ENCODE measurements around the gene BOC.

Gene BOC

DNA sequence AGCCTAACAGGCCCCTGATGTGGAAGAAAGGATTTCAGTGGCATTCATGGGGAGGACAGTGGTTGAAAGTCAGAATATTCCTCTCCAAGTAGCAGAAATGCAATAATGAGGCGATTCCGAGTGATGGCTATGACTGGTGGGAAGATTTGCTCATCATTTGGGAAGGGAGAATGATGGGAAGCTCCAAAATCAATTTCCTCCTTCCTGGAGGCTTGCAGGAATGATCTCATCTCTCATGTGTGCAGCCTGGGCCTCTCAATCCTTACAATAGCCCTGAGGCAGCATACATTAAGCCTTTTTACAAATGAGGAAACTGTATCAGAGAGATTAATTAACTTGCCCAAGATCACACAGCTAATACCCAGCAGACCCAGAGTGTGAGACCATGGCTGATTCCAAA is 58.7 kb downstream of the BOC start:
- Mint-ChIP-seq H3K36me3 (no peaks in the 10 kb centered on the region), H3K4me3 (no peak overlapping the region), H3K27ac (no peak overlapping the region), H3K27me3 (peaks cover 9 to 12% of the 10 kb centered on the region in 2 donors), H3K9me3 (no peaks in the 10 kb centered on the region), H3K4me1 (no peaks in the 10 kb centered on the region)
- no peak for DNase-seq
- ATAC-seq (replicated peaks), result no peak

- ATAC-seq (replicated peaks) (no peak), DNase-seq (no peak)
- no peaks in the 10 kb centered on the region for H3K36me3 Mint-ChIP-seq
- H3K4me3 Mint-ChIP-seq, result no peak overlapping the region
- H3K27ac Mint-ChIP-seq, result no peak overlapping the region
- peaks cover 3 to 4% of the 10 kb centered on the region in 2 donors for H3K4me1 Mint-ChIP-seq
- peaks cover 9 to 12% of the 10 kb centered on the region in 2 donors for H3K27me3 Mint-ChIP-seq
- H3K9me3 Mint-ChIP-seq, result no peaks in the 10 kb centered on the region
Observed at GRCh38 chr3:113270786-113271185, 59.4 kb downstream of the BOC start.

GRCh38 chr3:113271189-113271588 is 59.8 kb downstream of the BOC start:
- H3K27ac Mint-ChIP-seq, result no peak overlapping the region
- H3K36me3 Mint-ChIP-seq, result no peaks in the 10 kb centered on the region
- peaks cover 7 to 9% of the 10 kb centered on the region in 2 donors for H3K4me1 Mint-ChIP-seq
- ATAC-seq (replicated peaks) (no peak), DNase-seq (no peak)
- no peak overlapping the region for H3K4me3 Mint-ChIP-seq
- H3K9me3 Mint-ChIP-seq, result no peaks in the 10 kb centered on the region
- H3K27me3 Mint-ChIP-seq, result peaks cover 9 to 12% of the 10 kb centered on the region in 2 donors

DNA sequence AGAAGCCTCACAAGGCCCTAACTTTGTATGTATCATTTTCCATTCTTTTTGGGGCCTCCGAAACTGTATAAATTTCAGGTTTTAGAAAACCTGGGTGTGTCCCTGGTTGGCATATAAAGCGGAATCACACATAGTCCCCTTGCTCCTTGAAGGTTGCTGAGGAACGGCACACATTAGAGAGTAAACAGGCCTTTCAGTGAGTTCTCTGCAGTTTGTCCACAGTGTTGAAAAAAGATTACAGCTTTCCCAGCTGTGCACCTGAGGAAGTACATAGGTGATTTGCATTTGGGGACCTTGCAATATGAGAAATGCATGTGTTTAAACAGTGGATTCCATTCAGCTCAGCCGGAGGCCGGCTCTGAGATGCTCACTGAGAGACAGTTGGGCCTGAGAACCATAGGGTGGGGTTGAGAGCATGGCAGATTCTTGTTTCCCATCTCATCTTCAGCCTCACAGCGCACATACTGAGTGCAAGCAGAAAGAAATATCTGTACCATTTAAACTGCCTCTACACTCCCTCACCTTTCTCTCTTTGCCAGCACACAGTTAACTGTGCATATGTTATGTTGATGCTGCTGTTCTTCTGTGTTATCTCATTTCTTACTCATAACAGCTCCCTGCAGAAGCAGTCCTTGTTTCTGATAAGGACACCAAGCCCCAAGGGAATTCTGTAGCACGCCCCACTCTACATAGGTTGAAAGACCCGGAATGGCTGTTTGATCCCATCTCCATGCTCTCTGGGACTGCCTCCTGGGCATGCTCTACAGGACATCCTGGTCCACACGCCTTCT is 60.4 kb downstream of the BOC start:
- Mint-ChIP-seq H3K27me3 (peaks cover 9 to 12% of the 10 kb centered on the region in 2 donors), H3K36me3 (no peaks in the 10 kb centered on the region), H3K9me3 (no peaks in the 10 kb centered on the region), H3K4me3 (no peak overlapping the region), H3K4me1 (peaks cover 10 to 15% of the 10 kb centered on the region in 2 donors), H3K27ac (no peak overlapping the region)
- ATAC-seq (replicated peaks) (no peak), DNase-seq (no peak)

GRCh38 chr3:113272385-113272779 is 61.0 kb downstream of the BOC start:
- Mint-ChIP-seq H3K36me3 (no peaks in the 10 kb centered on the region), H3K27me3 (peaks cover 9 to 12% of the 10 kb centered on the region in 2 donors), H3K27ac (no peak overlapping the region), H3K4me1 (peaks cover 16 to 20% of the 10 kb centered on the region in 2 donors), H3K4me3 (no peak overlapping the region), H3K9me3 (no peaks in the 10 kb centered on the region)
- no peak for DNase-seq
- no peak for ATAC-seq (replicated peaks)

DNA sequence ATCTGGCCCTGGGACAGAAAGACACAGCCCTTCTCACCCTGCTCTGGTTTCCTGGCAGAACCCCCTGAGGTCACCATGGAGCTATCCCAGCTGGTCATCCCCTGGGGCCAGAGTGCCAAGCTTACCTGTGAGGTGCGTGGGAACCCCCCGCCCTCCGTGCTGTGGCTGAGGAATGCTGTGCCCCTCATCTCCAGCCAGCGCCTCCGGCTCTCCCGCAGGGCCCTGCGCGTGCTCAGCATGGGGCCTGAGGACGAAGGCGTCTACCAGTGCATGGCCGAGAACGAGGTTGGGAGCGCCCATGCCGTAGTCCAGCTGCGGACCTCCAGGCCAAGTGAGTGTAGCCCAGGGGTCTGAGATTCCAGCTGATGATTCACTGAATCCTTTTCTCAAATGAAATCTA is 61.7 kb downstream of the BOC start:
- peaks cover 6 to 7% of the 10 kb centered on the region in 2 donors for H3K27me3 Mint-ChIP-seq
- H3K4me3 Mint-ChIP-seq, result no peak overlapping the region
- no peaks in the 10 kb centered on the region for H3K36me3 Mint-ChIP-seq
- peaks cover 21 to 27% of the 10 kb centered on the region in 2 donors for H3K4me1 Mint-ChIP-seq
- no peak overlapping the region for H3K27ac Mint-ChIP-seq
- DNase-seq (no peak), ATAC-seq (replicated peaks) (no peak)
- no peaks in the 10 kb centered on the region for H3K9me3 Mint-ChIP-seq

DNA sequence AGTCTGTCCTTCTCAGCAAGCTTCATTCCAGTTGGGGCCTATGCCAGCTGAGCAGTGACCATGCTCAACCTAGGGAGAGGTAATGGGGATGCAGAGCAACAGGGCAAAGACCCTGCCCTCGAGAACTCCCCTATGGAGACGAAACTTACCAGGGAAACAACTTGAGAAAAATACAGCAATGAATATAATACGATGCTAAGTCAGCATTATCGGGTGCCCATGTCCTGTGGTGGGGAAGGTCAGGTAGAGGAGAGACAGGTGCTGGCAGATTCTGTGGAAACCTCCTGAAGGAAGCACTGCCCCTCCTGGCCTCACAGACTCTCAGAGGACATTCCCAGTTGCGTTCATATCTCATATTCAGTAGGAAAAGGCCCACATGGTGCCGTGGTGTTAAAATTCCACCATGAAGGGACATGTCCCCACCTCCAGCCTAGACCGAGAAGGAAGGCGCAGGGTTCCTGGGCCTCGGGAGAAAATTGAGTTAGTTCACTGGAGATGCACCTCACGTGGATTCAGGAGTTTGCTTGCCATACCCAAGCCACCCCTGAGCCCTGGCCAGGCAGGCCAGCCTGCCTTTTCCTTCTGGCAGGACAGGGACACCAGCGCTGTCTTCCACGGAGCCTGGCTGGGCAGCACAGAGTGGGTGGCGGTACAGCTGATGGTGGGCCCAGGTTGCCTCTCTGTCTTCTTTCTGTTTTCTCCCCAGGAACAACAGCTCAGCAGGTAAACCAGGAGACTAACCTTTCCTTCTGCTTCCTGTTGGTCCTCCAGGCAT is 62.4 kb downstream of the BOC start:
- peak overlapping the region in 1 of 2 donors; percentile 37 for H3K4me3 Mint-ChIP-seq
- peaks cover 26 to 33% of the 10 kb centered on the region in 2 donors for H3K4me1 Mint-ChIP-seq
- no peak overlapping the region for H3K27ac Mint-ChIP-seq
- ATAC-seq (replicated peaks) (no peak), DNase-seq (no peak)
- no peaks in the 10 kb centered on the region for H3K36me3 Mint-ChIP-seq
- H3K9me3 Mint-ChIP-seq, result no peaks in the 10 kb centered on the region
- H3K27me3 Mint-ChIP-seq, result no peaks in the 10 kb centered on the region

- no peak overlapping the region for H3K4me3 Mint-ChIP-seq
- ATAC-seq (replicated peaks) (no peak), DNase-seq (no peak)
- H3K27ac Mint-ChIP-seq, result no peak overlapping the region
- peaks cover 29 to 33% of the 10 kb centered on the region in 2 donors for H3K4me1 Mint-ChIP-seq
- H3K9me3 Mint-ChIP-seq, result no peaks in the 10 kb centered on the region
- no peaks in the 10 kb centered on the region for H3K36me3 Mint-ChIP-seq
- no peaks in the 10 kb centered on the region for H3K27me3 Mint-ChIP-seq
Observed at GRCh38 chr3:113274425-113275257, 63.3 kb downstream of the BOC start.

DNA sequence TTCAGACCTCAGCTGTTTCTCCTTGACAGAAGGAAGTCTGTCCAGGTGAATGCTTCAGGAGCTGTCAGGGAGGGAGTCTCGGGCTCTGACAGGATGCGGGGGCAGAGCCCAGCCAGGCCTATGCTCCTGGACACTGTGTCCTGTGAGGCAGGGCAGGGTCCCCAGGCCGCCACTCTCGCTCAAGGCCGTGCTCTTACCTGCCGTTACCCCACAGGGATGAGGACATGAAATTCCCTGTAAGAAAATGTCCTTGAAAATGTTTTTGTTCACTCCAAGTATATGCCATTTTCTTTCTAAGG is 63.9 kb downstream of the BOC start:
- Mint-ChIP-seq H3K9me3 (no peaks in the 10 kb centered on the region), H3K27me3 (no peaks in the 10 kb centered on the region), H3K27ac (no peak overlapping the region), H3K4me1 (peaks cover 29 to 33% of the 10 kb centered on the region in 2 donors), H3K4me3 (no peak overlapping the region), H3K36me3 (no peaks in the 10 kb centered on the region)
- ATAC-seq (replicated peaks), result no peak
- no peak for DNase-seq

GRCh38 chr3:113275583-113275928 is 64.2 kb downstream of the BOC start:
- Mint-ChIP-seq H3K9me3 (no peaks in the 10 kb centered on the region), H3K4me1 (peaks cover 29 to 33% of the 10 kb centered on the region in 2 donors), H3K27me3 (no peaks in the 10 kb centered on the region), H3K4me3 (peak overlapping the region; percentile 78 to 83), H3K36me3 (no peaks in the 10 kb centered on the region), H3K27ac (peak overlapping the region; percentile 91)
- no peak for DNase-seq
- no peak for ATAC-seq (replicated peaks)

- peak overlapping the region; percentile 78 to 83 for H3K4me3 Mint-ChIP-seq
- H3K9me3 Mint-ChIP-seq, result no peaks in the 10 kb centered on the region
- no peaks in the 10 kb centered on the region for H3K36me3 Mint-ChIP-seq
- H3K27me3 Mint-ChIP-seq, result no peaks in the 10 kb centered on the region
- H3K27ac Mint-ChIP-seq, result peak overlapping the region; percentile 91
- DNase-seq (peak; percentile 55), ATAC-seq (replicated peaks) (peak; percentile 86 to 90)
- H3K4me1 Mint-ChIP-seq, result peaks cover 31 to 33% of the 10 kb centered on the region in 2 donors
Observed at GRCh38 chr3:113275929-113276750, 64.8 kb downstream of the BOC start.

- Mint-ChIP-seq H3K36me3 (no peaks in the 10 kb centered on the region), H3K27me3 (no peaks in the 10 kb centered on the region), H3K4me3 (peak overlapping the region in 1 of 2 donors; percentile 83), H3K4me1 (peaks cover 31 to 33% of the 10 kb centered on the region in 2 donors), H3K27ac (no peak overlapping the region), H3K9me3 (no peaks in the 10 kb centered on the region)
- no peak for ATAC-seq (replicated peaks)
- DNase-seq, result no peak
Observed at GRCh38 chr3:113276751-113277080, 65.4 kb downstream of the BOC start.

- H3K27ac Mint-ChIP-seq, result no peak overlapping the region
- peak; percentile 47 to 56 for ATAC-seq (replicated peaks)
- no peak for DNase-seq
- no peak overlapping the region for H3K4me3 Mint-ChIP-seq
- no peaks in the 10 kb centered on the region for H3K27me3 Mint-ChIP-seq
- H3K36me3 Mint-ChIP-seq, result no peaks in the 10 kb centered on the region
- peaks cover 31 to 33% of the 10 kb centered on the region in 2 donors for H3K4me1 Mint-ChIP-seq
- H3K9me3 Mint-ChIP-seq, result no peaks in the 10 kb centered on the region
Observed at GRCh38 chr3:113277414-113277813, 66.1 kb downstream of the BOC start.

Measured in stimulated activated naive B cell treated with anti-CD40 and anti-IgM and Interleukin-4, amounts not matched to agents 10 μg/mL and 1 μg/mL and 100 μg/mL, for 72 hours (primary cell).